GM19099 (cell line): ENCODE data around the gene STRN.

Source experiments
- POLR2A ChIP-seq: IDR thresholded peaks from 3 replicates; pipeline ENCODE4 v1.6.1; 2011; ENCODE audit warnings: low read depth; ENCODE audit not compliant: insufficient read length; ENCODE audit errors: extremely low read depth

STRN gene

DNA sequence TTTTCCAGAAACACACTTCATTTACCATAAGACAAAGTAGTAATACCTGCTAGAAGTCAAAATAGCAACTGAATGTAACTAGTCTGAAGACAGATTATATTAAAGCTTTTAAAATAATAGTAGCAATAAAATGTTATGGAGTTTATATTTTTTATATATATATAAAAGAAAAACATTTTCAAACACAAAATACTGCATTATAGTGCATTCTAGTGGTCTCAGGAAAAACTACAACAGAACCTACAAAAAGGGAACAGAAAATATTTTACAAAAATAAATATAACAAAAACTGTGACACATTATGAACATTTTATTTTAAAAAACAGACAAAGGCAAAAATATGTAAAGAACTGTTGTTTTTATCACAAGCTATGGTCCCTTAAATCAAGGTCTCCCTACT lies 48.0 kb downstream of the STRN start:
- no peak for TF ChIP-seq POLR2A

DNA sequence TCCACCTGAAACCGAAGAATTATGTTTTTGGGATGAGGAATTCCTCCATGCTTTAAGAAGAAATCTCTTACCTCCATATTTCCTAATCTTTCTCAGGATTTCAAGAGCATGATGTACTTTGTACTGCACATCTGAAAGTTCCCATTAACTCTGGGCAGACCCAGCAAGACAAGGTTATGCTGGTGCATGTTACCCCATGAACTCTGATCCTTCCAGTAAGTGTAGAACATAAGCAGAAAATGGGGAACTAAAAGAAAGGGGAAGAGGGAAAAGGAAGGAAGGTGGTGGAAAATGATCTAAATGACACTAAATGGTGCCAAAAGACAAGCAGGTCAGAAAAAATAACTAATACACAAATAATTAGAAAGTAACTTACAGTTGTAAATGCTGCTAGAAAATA lies 50.7 kb downstream of the STRN start:
- no peak for TF ChIP-seq POLR2A

DNA sequence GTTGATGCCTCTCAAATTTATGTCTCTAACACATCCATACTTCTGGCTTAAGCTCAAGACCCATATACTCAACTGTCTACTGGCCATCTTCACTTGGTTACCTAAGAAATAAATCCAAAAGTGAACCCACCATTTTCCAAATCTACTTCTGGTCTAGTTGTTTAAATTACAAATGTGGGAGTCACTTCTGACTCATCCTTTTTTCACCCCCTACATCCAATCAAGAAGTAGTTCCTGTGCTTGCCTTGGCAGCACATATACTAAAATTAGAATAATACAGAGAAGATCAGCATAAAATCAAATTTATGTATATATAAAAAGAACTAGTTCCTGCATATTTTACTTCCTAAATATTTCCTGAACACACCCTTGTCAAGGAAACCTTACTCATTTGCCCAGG lies 53.6 kb downstream of the STRN start:
- TF ChIP-seq POLR2A, result no peak

DNA sequence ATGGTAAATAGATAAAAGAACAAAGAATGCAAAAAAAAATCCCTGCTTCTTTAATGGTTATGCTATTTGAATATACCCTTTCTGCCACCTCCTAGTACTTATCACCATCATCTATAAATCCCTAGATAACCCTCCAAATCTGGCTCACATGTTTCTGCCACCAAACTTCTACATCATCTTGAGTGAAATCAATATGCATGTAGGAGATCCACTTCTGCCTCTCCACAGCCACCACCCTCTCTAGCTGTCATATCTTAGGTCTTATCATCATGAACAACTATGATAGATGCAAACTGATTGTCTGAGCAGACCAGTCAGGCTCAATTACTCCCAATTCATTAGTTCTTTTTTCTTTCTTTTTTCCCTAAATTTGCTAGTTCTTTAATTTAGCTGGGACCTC lies 55.3 kb downstream of the STRN start:
- no peak for TF ChIP-seq POLR2A

DNA sequence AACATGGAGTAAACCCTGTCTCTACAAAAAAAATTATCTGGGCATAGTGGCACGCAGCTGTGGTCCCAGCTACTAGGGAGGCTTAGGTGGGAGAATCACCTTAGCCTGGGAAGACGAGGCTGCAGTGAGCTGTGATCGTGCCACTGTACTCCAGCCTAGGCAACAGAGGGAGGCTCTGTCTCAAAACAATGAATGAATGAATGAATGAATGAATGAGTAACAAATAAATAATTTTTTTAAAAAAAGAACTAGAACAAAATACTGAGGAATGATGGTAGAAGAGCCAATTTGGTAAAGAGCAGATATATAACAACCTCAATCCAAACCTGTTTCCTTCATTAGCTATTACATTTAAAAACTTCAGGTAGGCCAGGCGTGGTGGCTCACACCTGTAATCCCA lies 60.1 kb downstream of the STRN start:
- no peak for TF ChIP-seq POLR2A

DNA sequence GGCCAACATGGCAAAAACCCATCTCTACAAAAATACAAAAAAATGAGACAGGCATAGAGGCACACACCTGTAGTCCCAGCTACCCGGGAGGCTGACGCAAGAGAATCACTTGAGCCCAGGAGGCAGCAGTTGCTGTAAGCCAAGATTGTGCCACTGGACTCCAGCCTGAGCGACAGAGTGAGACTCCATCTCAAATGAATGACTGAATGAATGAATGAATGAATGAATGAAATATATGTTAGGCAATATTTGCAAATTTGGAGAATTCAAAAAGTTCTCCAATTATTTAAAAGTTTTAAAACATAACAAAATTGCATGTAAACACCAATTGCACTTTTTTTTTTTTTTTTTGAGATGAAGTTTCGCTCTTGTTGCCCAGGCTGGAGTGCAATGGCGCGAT lies 61.7 kb downstream of the STRN start:
- TF ChIP-seq POLR2A, result no peak

DNA sequence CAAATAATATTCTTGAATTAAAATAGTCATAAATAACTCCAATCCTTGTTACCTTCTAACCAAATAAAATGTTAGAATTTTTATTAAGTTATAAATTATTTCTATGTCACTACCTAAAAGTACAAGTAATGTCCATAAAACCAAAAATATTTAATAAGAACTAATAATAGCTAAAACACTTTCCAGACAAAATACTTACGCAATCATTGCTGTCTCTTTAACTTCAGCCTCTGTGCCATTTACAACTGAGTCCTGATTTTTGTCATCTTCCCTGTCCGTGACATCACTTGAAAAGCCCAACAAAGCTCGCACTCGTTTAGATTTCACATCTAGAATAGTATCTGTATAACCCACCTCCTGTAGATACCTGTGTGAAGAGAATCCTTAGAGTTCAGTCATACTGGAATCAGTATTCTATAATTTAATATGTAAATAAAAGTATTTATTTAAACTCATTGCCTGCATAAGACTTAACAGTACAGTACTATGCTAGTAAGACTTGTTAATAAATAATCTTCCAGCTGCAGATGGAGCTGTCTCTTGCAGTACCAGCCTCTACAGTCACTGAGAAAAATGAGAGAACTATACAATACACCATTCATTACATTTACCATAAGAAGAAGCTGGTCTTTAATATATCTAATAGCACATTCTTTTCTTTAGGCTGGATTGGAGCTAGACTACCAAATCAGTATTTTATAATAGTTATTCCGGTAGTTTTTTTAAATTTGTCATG lies 63.8 kb downstream of the STRN start:
- no peak for TF ChIP-seq POLR2A

DNA sequence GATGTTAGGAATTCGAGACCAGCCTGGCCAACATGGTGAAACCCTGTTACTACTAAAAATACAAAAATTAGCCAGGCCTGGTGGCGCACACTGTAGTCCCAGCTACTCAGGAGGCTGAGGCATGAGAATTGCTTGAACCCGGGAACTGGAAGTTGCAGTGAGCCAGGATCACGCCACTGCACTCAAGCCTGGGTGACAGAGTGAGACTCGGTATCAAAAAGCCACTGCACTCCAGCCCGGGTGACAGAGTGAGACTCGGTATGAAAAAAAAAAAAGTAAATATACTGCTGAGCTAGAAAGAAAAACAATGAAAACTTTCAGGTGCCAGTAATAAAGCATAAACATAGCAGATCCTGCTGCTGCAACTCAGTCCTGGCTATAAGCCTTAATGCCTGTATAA lies 73.5 kb downstream of the STRN start:
- TF ChIP-seq POLR2A, result no peak

DNA sequence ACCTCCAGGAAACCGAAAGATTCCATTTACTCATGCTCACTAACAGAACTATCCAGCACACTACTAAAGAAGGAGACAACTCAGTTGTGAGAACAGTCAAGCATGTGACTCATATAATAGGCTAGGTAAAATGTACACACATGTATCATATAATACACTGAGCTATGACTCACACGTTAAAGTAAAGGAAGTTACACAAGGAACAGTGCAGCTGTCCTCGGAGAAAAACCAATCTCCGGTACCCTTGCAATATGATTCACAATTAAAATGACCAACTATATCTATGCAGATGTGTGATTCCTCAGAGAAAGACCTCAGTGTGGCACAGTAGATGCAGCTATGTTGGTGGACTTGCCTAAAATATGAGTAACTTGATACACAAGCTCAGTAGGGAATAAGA lies 76.5 kb downstream of the STRN start:
- no peak for TF ChIP-seq POLR2A

DNA sequence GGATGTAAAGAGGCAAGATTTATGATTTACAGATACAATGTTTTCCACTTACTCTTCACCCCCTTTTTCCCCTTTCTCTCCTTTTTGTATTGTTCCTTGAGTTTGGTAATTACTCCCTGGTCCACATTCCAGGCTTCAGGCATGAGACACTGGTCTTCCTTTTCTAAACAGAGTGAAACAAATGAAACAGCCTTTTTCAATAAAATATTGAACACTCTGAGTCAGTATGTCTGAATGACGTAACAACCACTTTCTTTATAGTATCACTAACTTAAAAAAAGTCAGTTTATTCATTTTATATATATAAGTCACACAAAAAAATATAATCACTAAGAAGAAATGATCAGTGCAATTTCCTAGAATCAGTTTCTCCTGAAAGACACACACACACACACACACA lies 79.7 kb downstream of the STRN start:
- TF ChIP-seq POLR2A, result no peak

DNA sequence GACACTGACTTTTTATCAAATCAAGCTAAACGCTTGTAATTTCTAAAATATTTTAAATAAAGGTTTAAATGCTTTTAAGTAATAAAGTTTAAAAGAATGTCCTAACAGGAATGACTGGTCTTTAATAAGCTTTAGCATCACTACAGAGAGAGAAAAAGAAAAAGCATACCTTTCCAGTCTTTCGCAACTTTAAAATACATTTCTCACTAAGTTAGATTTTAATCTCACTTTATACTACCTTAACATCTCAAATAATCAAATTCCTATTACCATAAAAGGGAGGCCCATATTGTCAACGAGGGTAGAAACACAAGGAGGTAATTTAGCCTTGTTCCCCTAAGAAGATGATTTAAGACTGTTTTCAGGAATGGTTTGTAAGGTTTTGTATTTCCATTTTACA lies 80.7 kb downstream of the STRN start:
- no peak for TF ChIP-seq POLR2A

DNA sequence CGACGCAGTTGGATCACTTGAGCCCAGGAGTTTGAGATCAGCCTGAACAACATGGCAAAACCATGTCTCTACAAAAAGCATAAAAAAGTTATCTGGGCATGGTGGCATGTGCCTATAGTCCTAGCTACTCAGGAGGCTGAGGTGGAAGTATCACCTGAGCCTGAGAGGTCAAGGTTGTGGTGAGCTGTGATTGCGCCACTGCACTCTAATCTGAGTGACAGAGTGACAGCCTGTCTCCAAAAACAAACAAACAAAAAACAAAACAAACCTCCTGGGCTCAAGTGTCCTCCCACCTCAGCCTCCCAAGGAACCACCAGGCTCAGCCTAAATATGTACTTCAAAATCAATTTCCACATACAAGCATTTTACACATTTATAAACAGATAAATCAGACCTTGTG lies 83.8 kb downstream of the STRN start:
- TF ChIP-seq POLR2A, result no peak

DNA sequence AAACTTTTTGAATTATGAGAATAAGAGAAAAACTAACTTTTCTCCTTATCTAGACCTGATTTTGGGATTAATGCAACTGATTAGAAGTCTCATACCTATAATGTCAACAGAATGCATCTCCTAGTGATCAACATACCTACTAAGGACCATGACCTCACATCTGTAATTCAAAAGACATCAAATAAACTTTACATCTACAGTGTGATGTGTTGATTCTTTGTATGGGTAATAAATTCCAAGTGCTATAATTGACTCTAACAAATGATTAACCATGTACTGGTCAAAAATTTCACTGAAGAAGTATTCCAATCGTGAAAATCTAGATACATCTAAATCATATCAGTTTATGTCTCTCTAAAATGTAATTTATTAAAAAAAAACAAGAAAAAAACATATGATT lies 84.5 kb downstream of the STRN start:
- no peak for TF ChIP-seq POLR2A

DNA sequence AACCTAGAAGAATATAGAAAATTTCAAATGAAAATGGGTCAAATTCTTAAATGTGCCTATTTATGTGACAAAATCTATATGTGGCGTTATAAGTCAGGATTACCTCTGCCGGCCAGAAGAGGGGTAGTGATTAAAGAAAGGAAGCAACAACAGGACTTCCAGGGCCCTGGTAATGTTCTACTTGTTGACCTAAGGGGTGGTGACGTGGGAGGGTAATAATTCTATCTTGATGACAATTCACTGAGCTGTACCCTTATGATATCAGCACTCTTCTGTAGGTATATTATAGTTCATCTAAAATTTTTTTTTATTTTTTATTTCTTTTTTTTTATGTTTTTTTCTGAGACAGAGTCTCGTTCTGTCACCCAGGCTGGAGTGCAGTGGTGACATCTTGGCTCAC lies 87.9 kb downstream of the STRN start:
- TF ChIP-seq POLR2A, result no peak

DNA sequence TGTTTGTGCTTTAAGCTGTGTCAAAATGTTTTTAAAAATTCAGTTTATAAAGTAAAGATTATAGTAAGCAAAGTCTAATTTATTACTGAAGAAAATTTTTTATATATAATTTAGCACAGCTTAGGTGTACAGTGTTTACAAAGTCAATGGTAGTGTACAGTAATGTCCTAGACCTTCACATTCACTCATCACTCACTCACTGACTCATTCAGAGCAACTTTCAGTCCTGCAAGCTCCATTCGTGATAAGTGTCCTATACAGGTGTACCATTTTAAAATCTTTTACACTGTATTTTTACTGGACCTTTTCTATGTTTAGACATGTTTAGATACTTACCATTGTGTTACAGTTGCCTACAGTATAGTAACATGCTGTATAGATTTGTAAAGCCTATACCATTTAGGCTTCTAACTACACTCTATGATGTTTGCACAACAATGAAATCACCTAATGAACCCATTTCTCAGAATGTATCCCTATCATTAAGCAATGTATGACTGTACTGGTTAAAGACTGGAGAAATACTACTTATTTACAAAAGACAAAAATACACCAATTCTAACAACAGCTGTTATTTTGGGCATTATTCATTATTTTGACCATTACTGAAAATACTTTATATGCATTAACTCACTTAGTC lies 95.1 kb downstream of the STRN start:
- no peak for TF ChIP-seq POLR2A

DNA sequence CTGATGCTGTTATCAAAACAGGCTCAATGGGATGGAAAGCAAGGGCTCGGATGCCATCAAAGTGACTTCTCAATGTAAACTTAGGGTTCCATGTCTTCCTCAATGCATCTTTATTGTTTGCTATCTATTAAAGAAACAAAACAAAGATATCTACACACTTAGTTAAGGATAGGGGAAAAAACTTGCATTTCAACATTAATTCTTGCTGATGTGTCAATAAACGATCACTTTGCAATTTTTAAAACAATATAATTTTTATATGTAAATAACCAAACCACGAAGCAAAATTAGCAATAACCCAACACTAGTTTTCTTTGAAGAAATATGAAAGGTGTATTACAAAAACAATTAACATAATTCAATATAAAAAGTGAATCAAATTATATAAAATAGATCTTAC lies 96.7 kb downstream of the STRN start:
- TF ChIP-seq POLR2A, result no peak

DNA sequence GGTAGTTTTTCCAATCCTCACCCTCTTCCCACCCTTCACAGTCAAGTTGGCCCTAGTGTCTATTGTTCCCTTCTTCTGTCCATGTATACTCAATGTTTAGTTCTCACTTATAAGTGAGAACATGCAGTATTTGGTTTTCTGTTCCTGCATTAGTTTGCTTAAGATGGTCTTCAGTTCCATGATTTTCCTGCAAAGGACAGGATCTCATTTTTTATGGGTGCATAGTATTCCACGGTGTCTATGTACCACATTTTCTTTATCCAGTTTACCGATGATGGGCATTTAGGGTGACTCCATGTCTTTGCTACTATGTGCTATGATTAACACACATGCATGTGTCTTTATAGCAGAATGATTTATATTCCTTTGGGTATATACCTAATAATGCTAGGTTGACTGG lies 104.4 kb downstream of the STRN start:
- no peak for TF ChIP-seq POLR2A
